Central memory CD8-positive, alpha-beta T cell (primary cell): ENCODE data around the gene DIP2C.
"Not testable (repeated sequence)": the region's sequence is repeated elsewhere in the genome, so short reads cannot be mapped to it uniquely, and the experiment has no call there.

Experiments used
- ATAC-seq: fragments of 150-1000 bp; cut with Tn5 transposase; replicated peaks from 2 replicates; pipeline ENCODE4 v1.10.0; 2022; ENCODE audit warnings: mild to moderate bottlenecking, moderate FRiP score, moderate number of reproducible peaks; ENCODE audit not compliant: poor library complexity, severe bottlenecking; ENCODE audit errors: extremely low read depth
- DNase-seq, 2 donors: peaks; one replicate each; pipeline ENCODE4 v3.0.0; 2021; ENCODE audit warnings: low spot score in 2 of 2
- H3K27ac Mint-ChIP-seq: one replicate; pipeline ENCODE4 v1.8.0; 2022; ENCODE audit warnings: low read depth, mild to moderate bottlenecking, moderate library complexity, mixed read lengths
- H3K27me3 Mint-ChIP-seq: one replicate; pipeline ENCODE4 v1.8.0; 2022; ENCODE audit warnings: mixed read lengths
- H3K36me3 Mint-ChIP-seq: one replicate; pipeline ENCODE4 v1.8.0; 2022; ENCODE audit warnings: mild to moderate bottlenecking, moderate library complexity, mixed read lengths; ENCODE audit not compliant: insufficient read depth
- H3K4me1 Mint-ChIP-seq: one replicate; pipeline ENCODE4 v1.8.0; 2022; ENCODE audit warnings: mixed read lengths
- H3K4me3 Mint-ChIP-seq: one replicate; pipeline ENCODE4 v1.8.0; 2022; ENCODE audit warnings: mild to moderate bottlenecking, moderate library complexity, mixed read lengths
- H3K9me3 Mint-ChIP-seq: one replicate; pipeline ENCODE4 v1.8.0; 2022; ENCODE audit warnings: mixed read lengths

DIP2C gene

DNA sequence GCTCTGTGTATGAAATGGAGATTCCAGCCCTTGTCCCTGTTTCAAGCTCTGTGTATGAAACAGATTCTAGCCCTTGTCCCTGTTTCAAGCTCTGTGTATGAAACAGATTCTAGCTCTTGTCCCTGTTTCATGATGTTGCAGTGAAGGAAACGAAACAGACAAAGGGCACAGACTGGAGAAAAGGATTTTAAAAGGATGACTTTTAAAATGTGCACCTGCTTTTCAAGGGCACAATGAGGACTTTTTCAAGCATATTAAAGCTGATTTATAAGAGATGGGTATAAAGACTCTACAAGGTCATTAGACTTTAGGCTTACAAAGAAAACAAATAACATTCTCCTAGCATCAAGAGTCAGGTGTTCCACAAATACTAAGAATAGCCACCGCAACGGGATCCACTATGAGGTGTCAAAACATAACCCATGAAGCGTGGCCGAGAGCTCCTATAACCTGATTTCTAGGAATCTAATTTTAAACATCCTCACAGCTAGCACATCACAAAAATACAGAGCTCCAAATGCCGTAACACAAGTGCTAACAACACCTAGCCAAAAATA is 29.0 kb downstream of the DIP2C start:
- Mint-ChIP-seq H3K4me3 (no peak overlapping the region), H3K27me3 (peaks cover 31% of the 10 kb centered on the region), H3K36me3 (no peaks in the 10 kb centered on the region), H3K27ac (no peak overlapping the region), H3K9me3 (no peaks in the 10 kb centered on the region), H3K4me1 (peaks cover 6% of the 10 kb centered on the region)
- DNase-seq: no peak
- ATAC-seq: no peak

- peaks cover 31% of the 10 kb centered on the region for H3K27me3 Mint-ChIP-seq
- no peaks in the 10 kb centered on the region for H3K36me3 Mint-ChIP-seq
- H3K9me3 Mint-ChIP-seq: no peaks in the 10 kb centered on the region
- ATAC-seq (no peak), DNase-seq (no peak)
- no peak overlapping the region for H3K27ac Mint-ChIP-seq
- no peak overlapping the region for H3K4me3 Mint-ChIP-seq
- H3K4me1 Mint-ChIP-seq: peaks cover 6% of the 10 kb centered on the region
These were observed 29.8 kb downstream of the DIP2C start for GRCh38 chr10:659688-660141.

GRCh38 chr10:657816-658350 is 31.6 kb downstream of the DIP2C start:
- not testable (repeated sequence) for H3K36me3 Mint-ChIP-seq, H3K27ac Mint-ChIP-seq, DNase-seq, H3K4me1 Mint-ChIP-seq, H3K4me3 Mint-ChIP-seq, ATAC-seq, H3K9me3 Mint-ChIP-seq
- peaks cover 32% of the 10 kb centered on the region for H3K27me3 Mint-ChIP-seq

- DNase-seq (no peak), ATAC-seq (no peak)
- no peak overlapping the region for H3K27ac Mint-ChIP-seq
- no peak overlapping the region for H3K4me3 Mint-ChIP-seq
- no peaks in the 10 kb centered on the region for H3K36me3 Mint-ChIP-seq
- no peaks in the 10 kb centered on the region for H3K4me1 Mint-ChIP-seq
- no peaks in the 10 kb centered on the region for H3K9me3 Mint-ChIP-seq
- peaks cover 30% of the 10 kb centered on the region for H3K27me3 Mint-ChIP-seq
These were observed 32.6 kb downstream of the DIP2C start for GRCh38 chr10:656883-657282.

GRCh38 chr10:655184-655583 is 34.3 kb downstream of the DIP2C start:
- Mint-ChIP-seq H3K36me3 (no peaks in the 10 kb centered on the region), H3K4me3 (no peak overlapping the region), H3K27me3 (peaks cover 27% of the 10 kb centered on the region), H3K27ac (no peak overlapping the region), H3K4me1 (no peaks in the 10 kb centered on the region), H3K9me3 (no peaks in the 10 kb centered on the region)
- DNase-seq (no peak), ATAC-seq (no peak)

- Mint-ChIP-seq H3K36me3 (no peaks in the 10 kb centered on the region), H3K9me3 (no peaks in the 10 kb centered on the region), H3K4me3 (no peak overlapping the region), H3K4me1 (no peaks in the 10 kb centered on the region), H3K27ac (no peak overlapping the region), H3K27me3 (peaks cover 27% of the 10 kb centered on the region)
- DNase-seq: no peak
- no peak for ATAC-seq
These were observed 34.8 kb downstream of the DIP2C start for GRCh38 chr10:654647-654996.

- Mint-ChIP-seq H3K9me3 (no peaks in the 10 kb centered on the region), H3K36me3 (no peaks in the 10 kb centered on the region), H3K4me3 (no peak overlapping the region), H3K27ac (no peak overlapping the region), H3K27me3 (peaks cover 24% of the 10 kb centered on the region), H3K4me1 (no peaks in the 10 kb centered on the region)
- DNase-seq (no peak), ATAC-seq (no peak)
These were observed 35.3 kb downstream of the DIP2C start for GRCh38 chr10:653991-654646.

- not testable (repeated sequence) for DNase-seq, H3K4me3 Mint-ChIP-seq, H3K27ac Mint-ChIP-seq, ATAC-seq, H3K36me3 Mint-ChIP-seq, H3K9me3 Mint-ChIP-seq, H3K4me1 Mint-ChIP-seq
- peaks cover 19% of the 10 kb centered on the region for H3K27me3 Mint-ChIP-seq
These were observed 36.5 kb downstream of the DIP2C start for GRCh38 chr10:652832-653459.

GRCh38 chr10:652233-652632 is 37.2 kb downstream of the DIP2C start:
- no peak for DNase-seq

GRCh38 chr10:651692-652091 is 37.8 kb downstream of the DIP2C start:
- H3K9me3 Mint-ChIP-seq: no peaks in the 10 kb centered on the region
- no peak for DNase-seq
- H3K4me3 Mint-ChIP-seq: no peak overlapping the region
- H3K4me1 Mint-ChIP-seq: no peaks in the 10 kb centered on the region
- no peak for ATAC-seq
- no peaks in the 10 kb centered on the region for H3K36me3 Mint-ChIP-seq
- H3K27me3 Mint-ChIP-seq: peaks cover 19% of the 10 kb centered on the region
- no peak overlapping the region for H3K27ac Mint-ChIP-seq

More at GRCh38 chr10:652233-652632, 37.2 kb downstream of the DIP2C start:
- Mint-ChIP-seq H3K27me3 (peaks cover 19% of the 10 kb centered on the region), H3K4me1 (no peaks in the 10 kb centered on the region), H3K4me3 (no peak overlapping the region), H3K9me3 (no peaks in the 10 kb centered on the region), H3K27ac (no peak overlapping the region), H3K36me3 (no peaks in the 10 kb centered on the region)
- no peak for ATAC-seq

DNA sequence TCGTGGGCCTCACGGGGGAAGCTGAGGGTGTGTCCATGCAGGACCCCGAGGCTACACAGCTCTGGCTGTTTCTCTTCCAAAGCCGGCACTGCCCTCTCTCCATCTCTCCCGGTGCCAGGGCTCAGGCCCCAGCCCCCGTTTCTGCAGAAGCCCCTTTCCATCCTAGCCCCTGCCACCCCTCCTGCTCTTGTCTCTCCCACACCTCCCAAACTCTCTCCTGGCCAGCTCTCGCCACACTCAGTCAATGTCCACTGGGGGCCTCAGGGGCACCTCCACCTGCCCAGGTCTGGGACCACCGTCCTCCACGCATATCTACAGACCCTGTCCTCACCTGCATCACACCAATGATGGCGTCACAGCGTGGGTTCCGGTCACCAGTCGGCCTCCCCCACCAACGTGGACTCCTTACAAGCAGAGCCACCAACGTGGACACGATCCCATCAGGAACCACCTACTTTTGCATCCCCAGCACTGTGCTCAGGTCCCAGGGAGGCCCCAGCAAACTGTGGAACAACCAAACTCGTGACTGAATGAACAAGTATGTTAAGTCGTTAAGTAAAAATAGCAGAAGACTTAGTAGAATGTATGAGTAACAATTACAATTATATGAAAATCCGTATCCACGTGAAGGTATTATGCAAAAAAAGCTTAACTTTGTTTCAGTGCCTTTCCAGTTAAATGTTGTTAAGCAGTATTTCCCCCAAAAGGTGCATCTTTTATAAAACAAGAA is 38.4 kb downstream of the DIP2C start:
- DNase-seq: no peak
- Mint-ChIP-seq H3K27ac (no peak overlapping the region), H3K36me3 (no peaks in the 10 kb centered on the region), H3K9me3 (no peaks in the 10 kb centered on the region), H3K27me3 (peaks cover 19% of the 10 kb centered on the region), H3K4me1 (no peaks in the 10 kb centered on the region), H3K4me3 (no peak overlapping the region)
- no peak for ATAC-seq

DNA sequence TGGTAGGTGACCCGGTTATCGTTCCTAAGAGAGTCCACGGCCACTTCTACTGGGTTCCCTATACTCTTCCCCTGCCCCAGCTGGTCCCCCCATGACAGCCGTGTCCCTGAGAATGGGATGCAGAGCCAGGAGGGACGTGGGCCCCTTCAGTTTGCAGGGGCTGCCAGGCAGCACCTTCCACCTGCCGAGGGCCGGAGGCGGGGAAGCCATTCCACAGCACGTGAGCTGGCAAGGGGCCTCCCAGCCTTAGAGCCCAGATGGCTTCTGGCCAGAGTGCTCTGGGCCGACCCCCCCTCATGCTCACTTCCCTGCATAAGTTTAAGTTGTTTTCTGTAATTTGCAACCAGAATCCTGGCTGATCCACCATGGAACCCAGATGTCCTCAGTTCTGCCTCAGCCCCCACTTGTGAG is 39.0 kb downstream of the DIP2C start:
- Mint-ChIP-seq H3K4me1 (no peaks in the 10 kb centered on the region), H3K36me3 (no peaks in the 10 kb centered on the region), H3K9me3 (no peaks in the 10 kb centered on the region), H3K27ac (no peak overlapping the region), H3K4me3 (no peak overlapping the region), H3K27me3 (peaks cover 19% of the 10 kb centered on the region)
- ATAC-seq: no peak
- DNase-seq: no peak
